Cardiac fibroblast (primary cell): ENCODE measurements around the gene ENTPD3.

Source experiments
- DNase-seq, 2 donors: peaks; one replicate each; pipeline versions ENCODE4 v3.0.0 to v3.0.0-alpha.2; 2010; ENCODE audit warnings: low read depth in 2 of 2
- H3K4me3 ChIP-seq, 2 donors: replicated peaks in 1 of 2; 1 replicate in 1 of 2; 2 replicates in 1 of 2; pipeline ENCODE4 v1.5.1; 2011; ENCODE audit warnings: low read depth in 2 of 2, low read length in 2 of 2, mild to moderate bottlenecking in 2 of 2, moderate library complexity in 1 of 2
- TF ChIP-seq, protein P1 (sequence below): IDR thresholded peaks from one replicate; pipeline ENCODE4 v1.5.1; 2011; ENCODE audit warnings: low read depth, mild to moderate bottlenecking, low read length, inconsistent platforms

ENTPD3 gene

DNA sequence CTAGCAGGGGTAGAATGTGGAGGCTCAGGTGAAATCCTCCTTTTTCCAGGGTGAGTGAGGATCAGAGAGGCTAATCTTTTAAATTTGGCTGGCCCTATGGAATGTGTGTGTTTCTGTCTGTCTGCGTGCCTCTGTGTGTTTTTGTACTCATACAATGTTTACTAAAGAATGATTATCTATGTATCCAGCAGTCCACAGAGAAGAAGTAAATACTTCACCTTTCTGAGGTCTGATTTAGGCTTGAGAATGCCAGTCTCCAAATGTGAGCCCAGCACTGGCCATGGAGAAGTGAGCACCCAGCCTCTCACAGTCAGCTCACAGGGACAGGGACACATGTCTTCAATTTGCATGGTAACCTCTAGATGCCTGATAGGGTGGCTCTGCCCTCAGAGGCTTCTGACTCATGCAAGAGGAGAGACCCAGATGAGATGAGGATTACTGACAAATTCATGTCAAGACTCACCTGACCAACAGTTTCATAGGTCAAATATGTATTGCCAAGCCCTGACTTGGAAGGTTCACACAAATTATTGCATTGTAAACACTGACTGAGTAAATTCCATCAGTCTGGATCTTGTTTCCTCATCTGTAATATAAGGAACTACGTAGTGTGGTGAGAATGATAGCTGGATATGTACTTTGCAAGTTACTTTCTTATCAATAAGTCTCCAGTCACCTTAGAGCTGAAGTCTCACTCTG is 31.0 kb downstream of the ENTPD3 start:
- TF ChIP-seq, protein P1, sequence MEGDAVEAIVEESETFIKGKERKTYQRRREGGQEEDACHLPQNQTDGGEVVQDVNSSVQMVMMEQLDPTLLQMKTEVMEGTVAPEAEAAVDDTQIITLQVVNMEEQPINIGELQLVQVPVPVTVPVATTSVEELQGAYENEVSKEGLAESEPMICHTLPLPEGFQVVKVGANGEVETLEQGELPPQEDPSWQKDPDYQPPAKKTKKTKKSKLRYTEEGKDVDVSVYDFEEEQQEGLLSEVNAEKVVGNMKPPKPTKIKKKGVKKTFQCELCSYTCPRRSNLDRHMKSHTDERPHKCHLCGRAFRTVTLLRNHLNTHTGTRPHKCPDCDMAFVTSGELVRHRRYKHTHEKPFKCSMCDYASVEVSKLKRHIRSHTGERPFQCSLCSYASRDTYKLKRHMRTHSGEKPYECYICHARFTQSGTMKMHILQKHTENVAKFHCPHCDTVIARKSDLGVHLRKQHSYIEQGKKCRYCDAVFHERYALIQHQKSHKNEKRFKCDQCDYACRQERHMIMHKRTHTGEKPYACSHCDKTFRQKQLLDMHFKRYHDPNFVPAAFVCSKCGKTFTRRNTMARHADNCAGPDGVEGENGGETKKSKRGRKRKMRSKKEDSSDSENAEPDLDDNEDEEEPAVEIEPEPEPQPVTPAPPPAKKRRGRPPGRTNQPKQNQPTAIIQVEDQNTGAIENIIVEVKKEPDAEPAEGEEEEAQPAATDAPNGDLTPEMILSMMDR = no peak
- DNase-seq = no peak
- H3K4me3 ChIP-seq = no peak overlapping the region

DNA sequence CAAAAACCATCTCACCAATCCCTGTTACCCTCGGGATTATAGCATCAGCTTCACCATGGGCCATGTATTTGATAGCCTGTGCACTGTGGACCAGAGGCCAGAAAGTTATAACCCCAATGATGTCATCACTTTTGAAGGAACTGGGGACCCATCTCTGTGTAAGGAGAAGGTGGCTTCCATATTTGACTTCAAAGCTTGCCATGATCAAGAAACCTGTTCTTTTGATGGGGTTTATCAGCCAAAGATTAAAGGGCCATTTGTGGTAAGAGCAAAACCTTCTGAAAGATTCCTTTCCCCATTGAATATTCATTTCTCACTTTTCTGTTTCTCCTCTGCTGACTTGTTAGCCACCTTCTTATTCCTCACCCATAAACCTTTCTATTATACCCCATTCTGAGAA is 35.9 kb downstream of the ENTPD3 start:
- no peak for DNase-seq
- TF ChIP-seq, protein P1 = no peak

DNA sequence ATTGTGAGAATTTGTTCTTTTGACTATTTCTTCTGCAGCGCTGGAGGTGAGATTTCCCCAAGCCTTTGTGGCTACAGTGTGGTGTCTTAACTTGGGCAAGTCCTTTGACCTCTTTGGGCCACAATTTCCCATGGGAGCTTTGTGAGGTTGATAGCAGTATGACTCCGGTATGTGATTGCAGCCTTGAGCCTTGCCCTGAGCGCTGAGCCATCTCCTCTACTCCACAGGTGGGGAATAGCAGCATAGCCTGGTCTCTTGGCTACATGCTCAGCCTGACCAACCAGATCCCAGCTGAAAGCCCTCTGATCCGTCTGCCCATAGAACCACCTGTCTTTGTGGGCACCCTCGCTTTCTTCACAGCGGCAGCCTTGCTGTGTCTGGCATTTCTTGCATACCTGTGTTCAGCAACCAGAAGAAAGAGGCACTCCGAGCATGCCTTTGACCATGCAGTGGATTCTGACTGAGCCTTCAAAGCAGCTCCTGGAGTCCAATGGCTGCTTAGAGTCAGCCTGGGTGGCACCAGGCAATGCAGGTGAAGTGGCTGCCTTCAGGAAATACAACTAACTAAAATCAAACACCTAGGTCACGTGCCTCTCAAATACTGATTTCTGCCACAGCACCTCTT is 40.2 kb downstream of the ENTPD3 start:
- TF ChIP-seq, protein P1 = no peak
- DNase-seq = no peak
- no peak overlapping the region for H3K4me3 ChIP-seq

More for the DNA sequence above, 35.9 kb downstream of the ENTPD3 start:
- no peak overlapping the region for H3K4me3 ChIP-seq

DNA sequence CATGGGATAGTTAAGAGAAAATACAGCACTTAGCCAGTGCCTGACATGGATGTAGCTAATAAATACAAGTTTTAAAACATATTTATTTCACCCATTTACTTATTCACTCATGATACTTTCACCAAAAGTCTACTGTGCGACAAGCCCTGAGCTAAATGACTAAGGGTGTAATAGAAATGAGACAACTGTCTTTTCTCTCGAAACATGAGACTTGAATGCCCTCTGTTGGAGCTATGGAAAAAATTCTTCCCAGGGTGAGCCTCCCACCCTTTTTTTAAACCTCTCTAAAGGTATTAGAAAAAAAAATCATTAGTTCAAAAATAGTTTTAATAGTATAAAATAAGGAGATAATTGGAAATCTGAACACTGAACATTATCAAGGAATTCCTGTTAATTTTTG is 45.8 kb downstream of the ENTPD3 start:
- DNase-seq = no peak
- TF ChIP-seq, protein P1 = no peak
- H3K4me3 ChIP-seq = no peak overlapping the region

DNA sequence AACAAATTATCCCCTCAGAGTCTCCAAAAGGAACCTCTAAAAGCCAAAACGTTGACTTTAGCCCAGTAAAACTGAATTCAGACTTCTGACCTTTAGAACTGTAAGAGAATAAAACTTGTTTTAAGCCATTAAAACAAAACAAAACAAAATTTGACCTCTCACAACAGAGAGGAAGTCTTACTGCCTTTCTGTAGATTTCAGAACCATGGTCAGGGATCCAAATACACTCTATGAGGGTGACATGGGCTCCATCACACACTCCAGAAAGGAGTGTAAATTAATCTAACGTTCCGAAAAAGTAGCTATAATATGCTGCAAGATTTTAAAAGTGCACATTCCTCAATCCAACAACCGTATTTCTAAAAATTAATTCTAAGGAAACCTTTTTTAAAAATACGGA is 50.9 kb downstream of the ENTPD3 start:
- no peak for DNase-seq
- H3K4me3 ChIP-seq = no peak overlapping the region
- TF ChIP-seq, protein P1 = no peak

DNA sequence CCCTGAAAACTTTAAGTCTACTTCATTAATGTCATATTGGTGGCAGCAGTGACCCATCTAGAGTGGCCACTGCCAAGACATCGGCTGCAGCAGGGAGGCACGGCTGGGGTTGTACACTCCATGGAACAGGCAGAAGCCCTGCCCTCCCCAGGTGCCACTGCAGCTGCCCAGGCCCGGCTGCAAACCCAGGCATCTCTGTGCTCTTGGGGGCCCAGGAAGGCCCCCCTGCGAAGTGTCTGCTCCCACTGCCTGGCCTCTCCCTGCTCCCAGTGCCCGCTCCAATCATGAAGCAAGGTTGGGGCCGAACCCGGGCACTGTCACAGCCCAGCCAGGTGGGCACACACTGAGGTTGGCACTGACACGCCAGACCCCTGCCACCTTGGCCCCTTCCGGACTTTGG is 58.1 kb downstream of the ENTPD3 start:
- DNase-seq = no peak
- H3K4me3 ChIP-seq = no peak overlapping the region
- TF ChIP-seq, protein P1 = no peak
